HuH-7 (cell line): ENCODE results near the gene SEC11A.
"Not testable (repeated sequence)": the region's sequence is repeated elsewhere in the genome, so short reads cannot be mapped to it uniquely, and the experiment has no call there.

Source experiments
- DNase-seq: peaks from one replicate; pipeline ENCODE4 v3.0.0; 2011; ENCODE audit warnings: low spot score

SEC11A gene

DNA sequence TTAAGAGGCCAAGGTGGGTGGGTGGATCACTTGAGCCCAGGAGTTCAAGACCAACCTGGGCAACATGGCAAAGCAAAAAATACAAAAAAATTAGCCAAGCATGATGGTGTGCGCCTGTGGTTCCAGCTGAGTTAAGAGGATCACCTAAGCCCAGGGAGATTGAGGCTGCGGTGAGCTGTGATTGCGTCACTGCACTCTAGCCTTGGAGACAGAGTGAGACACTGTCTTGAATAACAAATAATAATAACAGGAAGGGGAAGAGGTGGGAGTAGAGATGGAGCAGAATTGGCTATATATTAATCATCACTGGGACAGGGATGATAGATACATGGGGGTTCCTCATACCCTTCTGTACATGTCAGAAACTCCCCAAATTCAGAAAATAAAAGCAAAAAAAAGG is 34.1 kb downstream of the SEC11A start:
- no peak for DNase-seq

GRCh38 chr15:84671211-84671610 is 44.7 kb downstream of the SEC11A start:
- DNase-seq = no peak

DNA sequence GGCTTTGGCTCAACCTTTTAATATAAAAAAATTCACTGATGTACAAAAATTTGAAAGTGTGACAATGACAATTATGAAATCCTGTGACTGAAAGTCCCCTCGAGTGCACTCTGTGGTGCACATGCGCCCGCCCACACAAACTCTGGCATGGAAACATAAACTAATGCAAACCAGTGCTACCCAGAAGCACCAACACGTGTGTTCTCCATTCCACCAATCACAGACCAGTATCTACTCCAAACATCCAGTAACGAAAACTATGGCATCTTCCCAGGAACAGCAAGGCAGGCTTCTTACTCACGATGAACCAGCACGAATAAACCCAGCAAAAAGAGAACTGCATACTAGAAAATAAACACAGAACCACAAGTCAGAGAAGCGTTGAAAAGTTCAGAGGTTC is 46.2 kb downstream of the SEC11A start:
- DNase-seq = no peak

- no peak for DNase-seq
These were observed 47.5 kb downstream of the SEC11A start for GRCh38 chr15:84668221-84668982.

DNA sequence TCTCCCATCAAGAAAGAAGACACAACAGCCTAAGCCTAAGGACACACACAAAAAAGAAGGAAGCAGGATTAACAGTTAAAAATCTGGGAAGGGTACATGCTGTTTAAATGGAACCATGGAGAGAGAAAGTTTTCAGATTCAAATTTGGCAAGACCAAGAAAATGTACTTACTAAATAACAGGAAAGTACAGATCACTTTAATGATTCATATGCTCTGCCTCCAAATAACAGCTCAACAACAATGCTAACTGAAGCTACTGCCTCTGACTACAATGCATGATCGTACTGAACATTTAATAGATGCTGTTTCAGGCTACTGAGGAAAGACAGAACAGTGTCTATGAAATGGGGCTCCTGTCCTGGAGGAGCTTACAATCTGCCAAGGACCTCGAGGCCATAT is 49.6 kb downstream of the SEC11A start:
- DNase-seq = no peak

DNA sequence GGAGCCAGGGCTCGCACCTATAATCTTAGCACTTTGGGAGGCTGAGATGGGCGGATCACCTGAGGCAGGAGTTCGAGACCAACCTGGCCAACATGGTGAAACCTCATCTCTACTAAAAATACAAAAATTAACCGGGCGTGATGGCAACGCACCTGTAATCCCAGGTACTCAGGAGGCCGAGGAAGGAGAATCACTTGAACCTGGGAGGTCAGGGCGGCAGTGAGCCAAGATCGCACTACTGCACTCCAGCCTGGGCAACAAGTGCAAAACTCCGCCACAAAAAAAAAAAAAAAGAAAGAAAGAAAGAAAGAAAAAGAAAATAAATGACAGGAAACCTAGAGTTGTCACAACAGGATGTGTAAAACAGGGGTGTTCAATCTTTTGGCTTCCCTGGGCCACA is 54.9 kb downstream of the SEC11A start:
- DNase-seq = no peak

DNA sequence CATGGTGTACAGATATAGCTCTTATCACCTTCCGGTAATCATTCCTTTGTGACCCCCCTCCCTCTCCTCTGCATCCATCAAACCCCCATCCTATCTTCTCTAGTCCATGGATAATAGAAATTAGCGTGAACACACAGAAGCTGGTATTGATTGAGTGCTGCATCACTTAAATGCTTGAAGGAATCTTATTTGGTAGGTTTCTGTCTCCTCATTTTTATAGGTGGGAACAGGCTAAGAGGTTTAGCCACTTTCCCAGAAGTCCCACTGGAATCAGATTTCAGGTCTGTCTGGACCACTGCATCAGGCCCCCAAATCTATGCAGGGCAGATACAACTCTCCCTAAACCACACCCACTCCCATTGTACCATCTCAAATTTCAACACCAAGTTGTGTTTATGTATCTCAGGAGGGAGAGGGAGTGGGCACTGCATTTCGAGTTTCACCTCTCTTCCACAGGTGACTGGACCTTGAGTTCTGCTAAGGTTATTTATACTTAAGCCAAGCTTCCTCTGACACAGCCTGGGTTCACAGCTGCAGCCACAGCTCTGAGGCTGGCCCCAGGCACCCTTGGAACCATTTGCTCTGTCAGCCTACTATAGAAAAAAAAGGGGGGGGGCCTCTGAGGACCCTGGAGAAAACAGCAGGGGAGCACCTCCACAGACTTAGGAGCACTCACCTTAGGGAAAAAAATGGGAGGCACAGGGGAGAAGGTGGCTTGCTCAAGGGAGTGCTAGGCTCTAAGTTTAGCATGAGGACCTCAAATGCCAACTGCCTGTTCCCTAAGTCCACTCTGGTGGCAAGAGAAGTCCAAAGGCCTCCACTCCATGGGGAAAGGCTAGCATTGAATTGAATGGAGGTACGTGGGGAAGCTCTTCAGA is 55.8 kb downstream of the SEC11A start:
- DNase-seq = no peak

DNA sequence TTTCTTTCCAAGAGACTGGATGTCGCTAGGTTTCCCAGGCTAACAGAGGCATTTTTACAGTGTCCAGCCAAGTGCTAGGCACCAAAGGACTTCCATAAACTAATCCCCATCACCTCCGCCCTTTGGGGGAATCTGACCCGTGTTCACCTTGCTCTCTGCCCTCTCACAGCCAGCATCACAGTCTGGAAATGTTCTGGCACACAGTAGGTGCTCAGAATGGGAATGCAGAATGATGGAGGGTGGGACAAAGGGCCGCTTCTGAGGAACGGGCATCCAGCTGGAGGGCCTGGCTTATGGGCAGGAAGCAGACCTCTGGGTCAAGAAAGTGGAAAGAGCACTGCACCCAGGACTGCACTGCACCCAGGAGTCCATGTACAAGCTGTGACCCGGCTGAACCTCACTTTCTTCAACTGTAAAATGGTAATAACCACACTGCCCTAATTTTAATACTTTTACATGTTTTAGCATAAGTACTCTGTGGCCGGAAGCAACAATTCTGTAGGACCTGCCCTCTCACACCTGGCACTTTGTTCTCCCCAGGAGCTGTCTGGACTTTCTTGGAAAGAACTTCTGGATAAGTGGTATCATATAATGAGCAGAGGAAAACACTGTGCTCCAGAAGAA is 57.0 kb downstream of the SEC11A start:
- DNase-seq = no peak

DNA sequence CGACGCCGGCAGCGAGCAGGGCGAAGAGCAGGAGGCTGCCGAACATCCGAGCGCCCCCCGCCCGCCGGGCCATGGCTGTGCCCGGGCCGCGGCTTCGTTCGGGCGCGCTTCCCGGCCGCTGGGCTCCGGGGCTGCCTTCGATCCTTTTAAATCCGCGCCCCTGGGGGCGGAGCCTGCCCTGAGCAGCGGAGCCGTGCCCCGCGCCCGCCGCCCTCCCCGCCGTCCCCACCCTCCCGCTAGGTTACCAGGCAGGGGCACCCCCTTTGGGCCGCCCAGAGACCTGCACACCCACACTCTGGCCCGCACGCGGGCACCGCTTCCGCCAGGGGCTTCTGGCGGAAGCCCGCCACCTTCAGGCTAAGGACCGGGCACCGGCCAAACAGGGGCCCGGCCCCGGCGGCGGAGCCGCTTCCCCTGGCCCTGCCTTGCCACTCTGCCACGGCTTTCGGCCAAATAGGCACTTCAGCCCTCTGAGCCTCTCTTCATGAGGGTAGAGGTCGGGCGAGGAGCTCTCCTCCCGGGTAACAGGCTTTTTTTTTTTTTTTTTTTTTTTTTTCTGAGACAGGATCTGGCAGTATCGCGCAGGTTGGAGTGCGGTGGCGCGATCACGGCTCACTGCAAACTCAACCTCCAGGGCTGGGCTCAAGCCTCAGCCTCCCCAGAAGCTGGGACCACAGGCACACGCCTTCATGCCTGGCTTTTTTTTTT is 57.7 kb downstream of the SEC11A start, which contains the start of gene NMB:
NMB (minus strand) TSS at position 120 of the 708 bp plus-strand sequence; CDS start at position 73, 47 bp downstream.
- DNase-seq = peak; percentile 98

DNA sequence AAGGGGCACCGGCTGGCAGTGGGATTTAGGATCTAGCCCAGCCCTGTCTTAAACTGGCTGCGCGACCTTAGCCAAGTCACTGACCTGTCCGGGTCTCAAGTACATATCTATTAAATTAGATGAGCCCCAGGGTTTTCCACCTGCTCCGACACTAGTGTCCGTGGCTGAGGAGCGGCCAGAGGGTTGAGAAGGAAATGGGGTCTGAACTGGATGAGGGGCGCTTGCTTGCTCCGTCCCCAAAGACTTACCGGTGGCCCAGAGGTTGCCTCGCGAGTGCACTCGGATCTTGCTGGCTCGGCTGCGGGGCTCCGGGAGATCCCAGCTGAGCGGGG is 58.2 kb downstream of the SEC11A start:
- DNase-seq = no peak

- DNase-seq = no peak
These were observed 59.0 kb downstream of the SEC11A start for GRCh38 chr15:84656972-84657371.

DNA sequence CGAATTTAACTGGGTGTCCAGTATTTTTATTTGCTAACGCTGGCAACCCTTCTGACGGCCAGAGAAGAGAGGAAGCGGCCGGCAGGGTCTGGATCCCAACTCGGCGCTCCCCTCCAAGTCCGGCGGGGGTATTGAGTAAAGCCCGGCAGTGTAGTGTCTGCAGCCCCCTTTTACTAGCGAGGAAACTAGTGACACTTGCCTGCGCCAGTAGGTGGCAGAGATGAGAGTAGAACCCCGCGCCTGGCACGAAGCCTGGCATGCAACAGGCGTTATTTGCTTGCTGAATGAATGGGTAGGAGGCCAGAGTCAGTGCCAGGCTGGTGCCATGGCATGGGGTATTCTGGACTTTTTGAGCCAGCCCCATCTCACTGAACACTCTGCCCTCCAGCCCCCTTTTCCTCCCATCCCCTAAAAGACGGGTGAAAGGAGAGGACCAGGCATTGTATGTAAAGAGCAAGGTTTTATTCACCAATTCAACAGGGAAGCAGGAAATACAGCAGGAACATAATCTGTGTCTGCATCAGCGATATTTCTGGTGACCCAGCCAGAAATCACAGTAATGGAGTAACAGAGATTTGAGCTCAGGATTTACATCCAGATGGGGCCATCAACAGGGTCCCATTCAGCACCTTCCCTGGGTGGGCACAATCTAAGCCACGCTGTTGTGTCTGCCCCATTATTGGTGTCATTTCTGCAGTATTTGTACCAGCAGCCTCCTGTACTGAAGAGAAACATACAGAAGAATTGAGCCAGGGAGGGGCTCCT is 61.1 kb downstream of the SEC11A start:
- DNase-seq = peak; percentile 77

- DNase-seq = peak; percentile 94
These were observed 61.8 kb downstream of the SEC11A start, which contains the start of gene WDR73 for GRCh38 chr15:84653910-84654688. Gene WDR73 (minus strand): TSS chr15:84654283. CDS start chr15:84654274, 9 bp downstream.

DNA sequence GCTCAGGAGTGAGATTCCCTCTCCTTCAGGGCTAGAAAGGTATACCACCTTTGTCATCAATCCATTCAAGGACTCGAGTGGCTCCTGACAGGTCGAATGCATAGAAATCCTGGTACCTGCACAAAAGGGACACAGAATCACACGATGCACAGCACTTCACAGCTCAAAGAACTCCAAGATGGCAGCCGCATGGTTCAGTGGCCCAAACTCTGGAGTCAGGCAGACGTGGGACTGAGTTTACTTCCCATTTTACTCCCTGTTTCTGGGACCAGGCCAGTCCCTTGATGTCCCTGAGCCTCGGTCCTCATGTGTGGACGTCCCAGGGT is 62.4 kb downstream of the SEC11A start:
- no peak for DNase-seq

- DNase-seq = no peak
These were observed 66.2 kb downstream of the SEC11A start for GRCh38 chr15:84649706-84650105.

DNA sequence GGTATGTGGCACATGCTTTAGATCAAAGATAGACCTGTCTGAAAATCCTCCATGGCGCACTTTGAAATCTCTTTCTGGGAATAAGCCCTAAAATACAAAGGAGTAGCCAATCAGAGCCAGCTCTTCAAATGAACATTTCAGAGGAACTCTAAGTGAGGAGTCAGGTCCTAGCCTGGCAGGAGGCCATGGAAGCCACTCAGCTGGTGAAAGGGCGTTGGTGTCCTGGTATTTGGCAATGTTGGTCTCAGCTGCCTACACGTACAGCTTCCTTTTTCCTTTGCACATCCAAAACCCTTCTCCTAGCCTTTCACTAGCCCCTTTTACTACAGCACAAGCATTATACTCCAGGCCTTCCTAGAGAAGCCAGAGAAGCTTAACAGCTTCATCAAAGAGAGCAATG is 67.4 kb downstream of the SEC11A start:
- DNase-seq = no peak

DNA sequence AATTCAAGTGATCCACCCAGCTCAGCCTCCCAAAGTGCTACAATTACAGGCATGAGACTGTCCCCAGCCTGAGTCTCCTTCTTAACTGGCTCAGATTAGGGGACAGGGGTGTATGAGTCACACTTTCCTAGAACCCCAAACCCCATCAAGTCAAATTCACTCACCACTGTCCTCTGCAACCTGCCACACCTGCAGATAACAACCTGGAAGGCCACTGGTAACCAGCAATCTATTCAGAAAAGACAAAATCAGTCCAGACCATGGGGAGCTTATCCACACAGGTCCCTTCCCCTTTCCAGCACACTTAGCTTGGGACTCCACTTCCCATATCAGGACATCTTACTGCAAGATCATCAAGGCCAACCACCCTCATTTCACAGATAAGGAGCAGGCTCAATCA is 68.2 kb downstream of the SEC11A start:
- DNase-seq = no peak

DNA sequence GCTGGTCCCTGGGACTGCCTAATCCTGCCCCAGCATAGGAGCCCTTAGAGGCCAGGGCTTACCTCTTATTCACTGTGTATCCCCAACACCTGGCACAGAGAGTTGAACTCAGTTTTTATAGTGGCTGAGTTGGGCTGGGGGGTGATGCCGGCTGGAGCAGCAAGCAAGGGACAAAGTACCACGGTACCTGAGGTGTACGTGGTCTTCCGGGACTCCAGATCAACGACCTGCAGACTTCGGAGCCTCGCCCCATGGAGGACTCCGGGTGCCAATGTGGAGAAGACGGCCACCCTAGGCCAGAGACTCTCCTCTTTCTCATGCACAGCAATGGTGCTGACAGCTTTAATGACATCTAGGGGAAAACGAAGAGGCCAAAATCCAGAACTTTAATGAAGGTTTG is 69.9 kb downstream of the SEC11A start:
- no peak for DNase-seq

DNA sequence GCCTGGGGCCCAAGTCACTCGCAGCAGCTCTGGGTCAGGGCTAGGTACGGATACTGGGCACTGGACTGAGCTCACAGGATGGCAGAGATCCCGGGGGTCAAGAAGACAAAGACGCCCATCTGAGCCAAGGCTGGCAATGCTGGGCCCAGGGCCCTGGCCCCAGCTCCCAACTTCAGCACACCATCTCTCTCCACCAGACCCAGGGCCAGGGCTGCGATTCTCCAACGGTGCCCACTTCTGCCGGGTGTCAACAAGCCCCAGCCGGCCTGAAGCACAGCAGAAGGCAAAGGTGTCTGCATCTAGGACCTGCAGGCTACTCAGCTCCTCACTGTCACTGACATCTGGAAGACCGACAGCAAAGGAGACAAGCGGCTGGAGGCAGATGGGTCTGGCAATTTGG is 70.4 kb downstream of the SEC11A start:
- no peak for DNase-seq

GRCh38 chr15:84643838-84644237 is 72.1 kb downstream of the SEC11A start:
- no peak for DNase-seq

DNA sequence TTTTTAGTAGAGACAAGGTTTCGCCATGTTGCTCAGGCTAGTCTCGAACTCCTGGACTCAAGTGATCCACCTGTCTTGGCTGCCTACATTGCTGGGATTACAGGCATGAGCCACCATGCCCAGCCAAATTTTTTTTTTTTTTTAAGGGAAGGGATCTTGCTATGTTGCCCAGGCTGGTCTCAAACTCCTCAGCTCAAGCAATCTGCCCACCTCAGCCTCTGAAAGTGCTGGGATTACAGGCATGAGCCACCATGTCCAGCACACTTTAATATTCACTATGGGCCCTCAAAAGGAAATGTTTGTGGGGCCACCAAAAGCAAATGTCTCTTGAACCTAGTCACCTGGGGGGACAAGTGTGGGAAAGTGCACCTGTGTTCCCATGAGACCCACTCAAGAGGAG is 73.3 kb downstream of the SEC11A start:
- not testable (repeated sequence) for DNase-seq
